Activated CD4-positive, alpha-beta T cell treated with anti-CD3 and anti-CD28 coated beads for 4 hours (primary cell): ENCODE results near the gene IDH3G.
"Not testable (repeated sequence)": the region's sequence is repeated elsewhere in the genome, so short reads cannot be mapped to it uniquely, and the experiment has no call there.

Source experiments
- DNase-seq, 2 donors: peaks; one replicate each; pipeline ENCODE4 v3.0.0-alpha.2; 2020

The IDH3G gene

GRCh38 chrX:153746991-153747390 is 47.2 kb downstream of the IDH3G start:
- not testable (repeated sequence) for DNase-seq

GRCh38 chrX:153746359-153746758 is 47.8 kb downstream of the IDH3G start:
- DNase-seq: no peak

- not testable (repeated sequence) for DNase-seq
Observed at GRCh38 chrX:153745067-153745433, 49.1 kb downstream of the IDH3G start.

GRCh38 chrX:153744210-153745066 is 49.7 kb downstream of the IDH3G start:
- no peak for DNase-seq

- not testable (repeated sequence) for DNase-seq
Observed at GRCh38 chrX:153743468-153744209, 50.5 kb downstream of the IDH3G start.

- DNase-seq: not testable (repeated sequence)
Observed at GRCh38 chrX:153742796-153743467, 51.2 kb downstream of the IDH3G start.

GRCh38 chrX:153742111-153742510 is 52.1 kb downstream of the IDH3G start:
- not testable (repeated sequence) for DNase-seq

GRCh38 chrX:153741446-153741845 is 52.7 kb downstream of the IDH3G start:
- DNase-seq: no peak

GRCh38 chrX:153740631-153741222 is 53.4 kb downstream of the IDH3G start:
- DNase-seq: no peak

GRCh38 chrX:153739754-153740486 is 54.3 kb downstream of the IDH3G start:
- peak in 1 of 2 donors; percentile 15 for DNase-seq

GRCh38 chrX:153738056-153738605 is 56.0 kb downstream of the IDH3G start:
- no peak for DNase-seq

GRCh38 chrX:153736871-153737441 is 57.2 kb downstream of the IDH3G start:
- no peak for DNase-seq

GRCh38 chrX:153736071-153736820 is 57.9 kb downstream of the IDH3G start:
- no peak for DNase-seq
